ENCODE results near the gene DAP. TPM values are rescaled to one million over a fixed set of nuclear protein-coding genes. Genes with fewer than 3 reads are reported as not detected.

The DAP gene
- total and polyA plus RNA-seq, 2 experiments from 2014 or later = 35.7 to 37.6 TPM

GRCh38 chr5:10734037-10734709 is 26.9 kb downstream of the DAP start:
- Histone ChIP-seq H3K9me2 (ENCODE audit: insufficient read depth) (no peaks in the 10 kb centered on the region), H3K4me1 (ENCODE audit: insufficient read depth) (no peaks in the 10 kb centered on the region), H4K20me1 (replicated peaks; ENCODE audit: insufficient read depth) (no peaks in the 10 kb centered on the region), H2AFZ (no peak overlapping the region), H3K4me3 (no peak overlapping the region), H3K4me2 (no peak overlapping the region), H3K79me2 (replicated peaks; ENCODE audit: insufficient read depth) (no peaks in the 10 kb centered on the region), H3K27ac (ENCODE audit: low read depth) (no peak overlapping the region), H3K36me3 (ENCODE audit: insufficient read depth) (no peaks in the 10 kb centered on the region; the same call in 1 of the 2 replicates), H3K27me3 (ENCODE audit: insufficient read depth) (no peaks in the 10 kb centered on the region), H3F3A (replicated peaks; ENCODE audit: low read depth) (no peaks in the 10 kb centered on the region)
- H3K27ac Mint-ChIP-seq = no peak overlapping the region
- ATAC-seq = no peak
- H3K27me3 Mint-ChIP-seq (ENCODE audit: insufficient read depth, low read depth, poor library complexity) = no peaks in the 10 kb centered on the region
- peaks cover 2% of the 10 kb centered on the region; the same call in 1 of the 3 replicates for H3K4me1 Mint-ChIP-seq
- DNase-seq (ENCODE audit: low spot score) = no peak
- no peak for TF ChIP-seq EZH2phosphoT487 (IDR thresholded peaks at IDR 0.05; ENCODE audit: unreplicated experiment)
- no peak for TF ChIP-seq JUNB (IDR thresholded peaks at IDR 0.05; ENCODE audit: unreplicated experiment)
- TF ChIP-seq ZNF114 (CRISPR knock-in tag; IDR thresholded peaks at IDR 0.05) = no peak
- no peak for TF ChIP-seq NANOG (IDR thresholded peaks at IDR 0.05; ENCODE audit: borderline replicate concordance)
- TF ChIP-seq CREB1 (CRISPR knock-in tag; IDR thresholded peaks at IDR 0.05; ENCODE audit: low read depth) = no peak
- H3K9me3 Mint-ChIP-seq = no peaks in the 10 kb centered on the region; the same call in 1 of the 3 replicates
- H3K36me3 Mint-ChIP-seq (ENCODE audit: low read depth) = peaks cover 23% of the 10 kb centered on the region
- no peak overlapping the region for H3K4me3 Mint-ChIP-seq

- Histone ChIP-seq H3K79me2 (replicated peaks; ENCODE audit: insufficient read depth) (no peaks in the 10 kb centered on the region), H3K27me3 (ENCODE audit: insufficient read depth) (no peaks in the 10 kb centered on the region), H3F3A (replicated peaks; ENCODE audit: low read depth) (no peaks in the 10 kb centered on the region), H3K36me3 (ENCODE audit: insufficient read depth) (no peaks in the 10 kb centered on the region; the same call in 1 of the 2 replicates), H3K4me2 (no peak overlapping the region), H3K4me1 (ENCODE audit: insufficient read depth) (no peaks in the 10 kb centered on the region), H3K27ac (ENCODE audit: low read depth) (no peak overlapping the region), H2AFZ (no peak overlapping the region), H3K4me3 (no peak overlapping the region), H4K20me1 (replicated peaks; ENCODE audit: insufficient read depth) (no peaks in the 10 kb centered on the region), H3K9me2 (ENCODE audit: insufficient read depth) (no peaks in the 10 kb centered on the region)
- no peaks in the 10 kb centered on the region; the same call in 2 of the 3 replicates for H3K9me3 Mint-ChIP-seq
- TF ChIP-seq ETS1 (IDR thresholded peaks at IDR 0.05) (no peak), EZH2 (IDR thresholded peaks at IDR 0.05; ENCODE audit: low read depth, unreplicated experiment) (no peak), STAT1 (IDR thresholded peaks at IDR 0.05; ENCODE audit: unreplicated experiment) (no peak), CREB1 (CRISPR knock-in tag; IDR thresholded peaks at IDR 0.05; ENCODE audit: low read depth) (no peak), CTCF (conservative IDR thresholded peaks at IDR 0.05; ENCODE audit: low read depth in 2 of 2) (no peak), ZNF331 (CRISPR knock-in tag; IDR thresholded peaks at IDR 0.05; ENCODE audit: low read depth) (no peak)
- peaks cover 3% of the 10 kb centered on the region; the same call in 1 of the 3 replicates for H3K4me1 Mint-ChIP-seq
- DNase-seq (ENCODE audit: low spot score) (no peak), ATAC-seq (no peak)
- peaks cover 17% of the 10 kb centered on the region for H3K36me3 Mint-ChIP-seq (ENCODE audit: low read depth)
- no peak overlapping the region for H3K27ac Mint-ChIP-seq
- H3K27me3 Mint-ChIP-seq (ENCODE audit: insufficient read depth, low read depth, poor library complexity) = no peaks in the 10 kb centered on the region
- H3K4me3 Mint-ChIP-seq = no peak overlapping the region
Observed at GRCh38 chr5:10733426-10733825, 27.6 kb downstream of the DAP start.
